ENCODE measurements around the gene XYLT2.
"Not testable (repeated sequence)": the region's sequence is repeated elsewhere in the genome, so short reads cannot be mapped to it uniquely, and the experiment has no call there.

Gene XYLT2

DNA sequence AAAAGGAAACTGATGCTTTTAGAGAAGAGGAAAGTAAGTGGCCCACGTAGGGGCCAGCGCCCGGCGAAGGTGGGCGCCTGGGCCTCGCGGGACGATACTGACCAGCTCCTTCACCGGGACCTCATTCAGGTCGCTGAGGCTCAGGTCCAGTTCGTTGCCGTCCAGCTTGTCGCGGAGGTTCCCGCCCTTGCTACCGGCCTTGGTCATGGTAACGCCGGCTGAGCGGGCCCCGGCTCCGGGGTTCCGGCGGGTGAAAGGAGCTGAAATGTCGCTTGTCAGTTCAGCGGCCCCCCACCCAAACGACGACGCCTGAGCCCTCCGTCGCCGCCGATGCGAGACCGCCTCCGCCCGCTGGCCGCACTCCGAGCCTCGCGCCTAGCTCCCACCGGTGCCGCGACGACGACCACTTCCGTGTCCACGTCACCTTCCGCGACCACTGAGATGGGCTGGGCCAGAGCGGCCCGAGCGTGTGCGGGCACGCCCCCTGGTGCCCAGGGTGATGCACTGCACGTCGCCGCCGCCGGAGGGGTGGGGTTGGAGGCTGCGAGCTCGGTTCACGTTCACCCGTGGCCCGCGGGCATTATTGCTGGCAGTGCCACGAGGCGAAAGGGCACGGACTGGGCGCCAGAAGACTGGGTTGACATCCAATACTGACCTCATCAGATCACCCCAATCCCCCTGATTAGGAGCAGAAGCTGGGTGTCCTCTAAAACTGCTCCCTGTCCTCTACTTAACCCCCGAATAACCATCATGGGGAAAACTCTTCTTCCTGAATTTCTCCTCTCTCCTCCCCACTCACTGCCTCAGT, 51.4 kb downstream of the XYLT2 start, which contains the start of gene LRRC59:
LRRC59 (minus strand) TSS at position 413 of the 808 bp plus-strand sequence; CDS start at position 207, 206 bp downstream.
- peak; percentile 94 for DNase-seq

GRCh38 chr17:50397919-50398285, 52.0 kb downstream of the XYLT2 start:
- no peak for DNase-seq

DNA sequence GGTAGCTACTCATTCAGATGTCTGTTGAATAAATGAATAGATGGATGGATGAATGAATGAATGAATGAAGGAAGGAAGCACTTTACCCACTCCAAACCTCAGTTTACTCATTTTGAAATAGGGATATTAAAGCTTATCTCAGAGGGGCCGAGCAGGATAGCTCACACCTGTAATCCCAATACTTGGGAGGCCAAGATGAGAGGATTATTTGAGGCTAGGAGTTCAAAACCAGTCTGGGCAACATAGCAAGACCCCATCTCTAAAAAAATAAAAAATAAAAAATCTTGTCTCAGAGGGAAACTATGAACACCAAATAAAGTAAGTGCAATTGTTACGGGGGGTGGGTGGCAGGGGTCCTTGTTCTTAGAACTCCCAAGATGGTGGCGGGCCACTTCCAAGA, 52.7 kb downstream of the XYLT2 start:
- DNase-seq, result not testable (repeated sequence)

- not testable (repeated sequence) for DNase-seq
These were observed 53.7 kb downstream of the XYLT2 start for GRCh38 chr17:50399591-50399990.

GRCh38 chr17:50405351-50405750, 59.4 kb downstream of the XYLT2 start:
- DNase-seq, result not testable (repeated sequence)

GRCh38 chr17:50406578-50406977, 60.7 kb downstream of the XYLT2 start:
- DNase-seq, result no peak

DNA sequence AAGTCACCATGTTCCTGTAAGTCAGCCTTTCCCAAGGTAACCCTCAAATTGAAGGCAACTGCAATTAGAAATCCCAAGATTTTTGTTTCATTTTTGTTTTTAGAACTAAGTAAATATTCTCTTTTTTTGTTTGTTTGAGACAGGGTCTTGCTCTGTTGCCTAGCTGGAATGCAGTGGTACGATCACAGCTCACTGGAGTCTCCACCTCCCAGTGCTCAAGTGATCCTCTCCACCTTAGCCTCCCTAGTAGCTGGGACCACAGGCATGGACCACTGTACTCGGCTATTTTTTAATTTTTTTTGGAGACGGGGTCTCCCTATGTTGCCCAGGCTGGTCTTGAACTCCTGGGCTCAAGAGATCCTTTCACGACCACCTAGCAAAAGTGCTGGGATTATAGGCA, 62.0 kb downstream of the XYLT2 start:
- DNase-seq, result no peak
